Esophagus muscularis mucosa (tissue), 3 donors: ENCODE measurements around the gene HSPA6.

Source experiments
- CTCF ChIP-seq, 3 experiments: fragments of 200-600 bp in 2 of 3; fragments of 450-650 bp in 1 of 3; sonication (generic) in 2 of 3; IDR thresholded peaks; one replicate each; pipeline ENCODE4 v1.5.1; 2017 to 2019; ENCODE audit warnings: antibody characterized with exemption in 3 of 3, mild to moderate bottlenecking in 2 of 3, moderate library complexity in 1 of 3
- POLR2A ChIP-seq: fragments of 450-650 bp; IDR thresholded peaks from one replicate; pipeline ENCODE4 v1.6.1; 2017; ENCODE audit warnings: antibody characterized with exemption, moderate library complexity, mild to moderate bottlenecking, low read depth
- POLR2AphosphoS5 ChIP-seq, 2 donors: sonication (generic); formaldehyde crosslinking; IDR thresholded peaks; one replicate each; pipeline ENCODE4 v1.6.1; 2017; ENCODE audit warnings: antibody characterized with exemption in 2 of 2

GRCh38 chr1:161505686-161506085 lies 18.7 kb upstream of the HSPA6 start:
- no peak for TF ChIP-seq CTCF (IDR thresholded peaks at IDR 0.05)
- no peak for TF ChIP-seq POLR2AphosphoS5 (IDR thresholded peaks at IDR 0.05)
- TF ChIP-seq POLR2A = no peak
